Left ventricle myocardium inferior (tissue), 1 donor: ENCODE results near the gene SLC6A13. TPM values are rescaled to one million over a fixed set of nuclear protein-coding genes. Genes with fewer than 3 reads are reported as not detected.

ENCODE experiments used
- DNase-seq: peaks from one replicate; pipeline ENCODE4 v3.0.0-alpha.2; 2020
- H3K27ac ChIP-seq: fragments of 200-600 bp; replicated peaks from 2 replicates; pipeline ENCODE4 v1.8.0; 2021
- H3K27me3 ChIP-seq: fragments of 200-600 bp; 2 replicates; pipeline ENCODE4 v1.8.0; 2021; ENCODE audit warnings: low read depth
- H3K36me3 ChIP-seq: fragments of 200-600 bp; 2 replicates; pipeline ENCODE4 v1.8.0; 2021
- H3K4me1 ChIP-seq: fragments of 200-600 bp; 2 replicates; pipeline ENCODE4 v1.8.0; 2021
- H3K4me3 ChIP-seq: fragments of 200-600 bp; 2 replicates; pipeline ENCODE4 v1.8.0; 2021; ENCODE audit warnings: mild to moderate bottlenecking, moderate library complexity
- H3K9me3 ChIP-seq: fragments of 200-600 bp; replicated peaks from 2 replicates; pipeline ENCODE4 v1.8.0; 2021
- CTCF ChIP-seq: fragments of 200-600 bp; IDR thresholded peaks from 2 replicates; pipeline ENCODE4 v1.8.0; 2021; ENCODE audit warnings: antibody characterized with exemption, mild to moderate bottlenecking, borderline replicate concordance
- intact Hi-C: fragments of 100-400 bp; cut with micrococcal nuclease; formaldehyde crosslinking; loops from one replicate; pipeline ENCODE4 v1.11.0; 2022
- total RNA-seq: library from RNA; stranded (reverse); fragmentation: NEBNext Ultra II Directional; extraction: Animal tissue kit (Norgen Biotek cat#: 25700); gene quantifications from one replicate; pipeline ENCODE4 v1.2.1, GENCODE V29; 2021
- donor health status: DM: no; HTN: yes; CAD: no; lungs with severe emphysema.

The SLC6A13 gene
- total RNA-seq, 1 donor from 2014 or later = 1.8 TPM

GRCh38 chr12:224330-224729 is 38.3 kb downstream of the SLC6A13 start:
- TF ChIP-seq CTCF = no peak
- no peak overlapping the region for H3K4me3 ChIP-seq
- no peak overlapping the region for H3K27ac ChIP-seq
- no peaks in the 10 kb centered on the region for H3K36me3 ChIP-seq
- DNase-seq = no peak
- intact Hi-C loops = no loop called here
- peaks cover 7% of the 10 kb centered on the region for H3K27me3 ChIP-seq
- H3K9me3 ChIP-seq = no peaks in the 10 kb centered on the region
- no peaks in the 10 kb centered on the region for H3K4me1 ChIP-seq

GRCh38 chr12:223841-224240 is 38.8 kb downstream of the SLC6A13 start:
- Histone ChIP-seq H3K36me3 (no peaks in the 10 kb centered on the region), H3K27me3 (peaks cover 7% of the 10 kb centered on the region), H3K9me3 (no peaks in the 10 kb centered on the region), H3K4me1 (no peaks in the 10 kb centered on the region), H3K4me3 (no peak overlapping the region), H3K27ac (no peak overlapping the region)
- intact Hi-C loops = no loop called here
- TF ChIP-seq CTCF = no peak
- no peak for DNase-seq

- no peak for TF ChIP-seq CTCF
- Histone ChIP-seq H3K36me3 (no peaks in the 10 kb centered on the region), H3K4me3 (no peak overlapping the region), H3K4me1 (no peaks in the 10 kb centered on the region), H3K27ac (no peak overlapping the region), H3K9me3 (no peaks in the 10 kb centered on the region), H3K27me3 (peaks cover 7% of the 10 kb centered on the region)
- intact Hi-C loops = no loop called here
- DNase-seq = no peak
Measured at GRCh38 chr12:221736-222135, 40.9 kb downstream of the SLC6A13 start.

GRCh38 chr12:220946-221550 is 41.6 kb downstream of the SLC6A13 start:
- intact Hi-C loops = no loop called here
- Histone ChIP-seq H3K4me3 (no peak overlapping the region), H3K27me3 (peaks cover 7% of the 10 kb centered on the region), H3K36me3 (no peaks in the 10 kb centered on the region), H3K4me1 (no peaks in the 10 kb centered on the region), H3K9me3 (no peaks in the 10 kb centered on the region), H3K27ac (no peak overlapping the region)
- no peak for TF ChIP-seq CTCF
- DNase-seq = no peak

GRCh38 chr12:220491-220890 is 42.1 kb downstream of the SLC6A13 start:
- no peaks in the 10 kb centered on the region for H3K36me3 ChIP-seq
- no peaks in the 10 kb centered on the region for H3K9me3 ChIP-seq
- no peak overlapping the region for H3K27ac ChIP-seq
- DNase-seq = no peak
- no peak overlapping the region for H3K4me3 ChIP-seq
- no peak for TF ChIP-seq CTCF
- H3K27me3 ChIP-seq = peaks cover 7% of the 10 kb centered on the region
- intact Hi-C loops = no loop called here
- no peaks in the 10 kb centered on the region for H3K4me1 ChIP-seq
